ENCODE data around the gene FBLN2. TPM values are rescaled to one million over a fixed set of nuclear protein-coding genes. Genes with fewer than 3 reads are reported as not detected.

The FBLN2 gene
- total RNA-seq, 1 donor from 2014 or later: 9.4 TPM

GRCh38 chr3:13648060-13649001 is 99.4 kb downstream of the FBLN2 start:
- DNase-seq (ENCODE audit: low read depth): peak; percentile 46

DNA sequence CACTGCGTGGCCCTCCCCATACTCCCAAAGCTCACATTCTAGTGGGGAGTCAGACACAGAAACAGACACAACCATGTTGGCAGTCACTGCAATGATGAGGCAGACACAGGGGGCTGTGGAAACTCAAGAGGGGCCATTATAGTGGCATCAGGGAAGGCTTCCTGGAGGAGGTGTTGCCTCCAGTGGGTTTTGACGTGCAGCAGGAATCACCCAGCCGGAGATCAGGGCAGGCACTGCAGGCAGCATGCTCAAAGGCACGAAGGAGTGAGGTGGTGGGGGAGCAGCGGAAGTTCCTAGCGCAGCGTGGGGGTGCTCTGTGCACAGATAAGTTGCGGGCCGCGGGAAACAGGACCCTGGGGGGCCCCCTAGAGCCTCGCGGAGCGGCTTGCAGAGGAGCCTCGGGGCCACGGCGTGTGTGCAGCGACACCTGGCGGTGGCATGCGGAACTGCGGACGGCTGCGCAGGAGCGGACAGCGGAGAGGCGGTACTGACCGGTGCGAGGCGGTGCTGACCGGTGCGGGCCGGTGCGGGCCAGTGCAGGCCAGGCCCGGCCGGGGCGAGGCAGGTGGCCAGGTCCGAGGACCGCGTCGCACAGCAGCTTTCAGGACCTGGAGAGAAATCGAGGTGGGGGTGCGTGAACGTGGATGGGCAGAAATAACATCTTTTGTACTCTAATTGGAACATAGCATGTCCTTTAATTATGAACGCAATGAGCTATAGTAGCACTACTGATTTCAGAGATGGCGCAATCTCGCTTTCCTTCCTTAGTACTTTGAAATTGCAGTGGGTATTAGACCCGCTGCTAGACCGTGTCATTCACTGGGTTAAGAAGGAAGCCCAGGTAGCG is 101.5 kb downstream of the FBLN2 start:
- DNase-seq (ENCODE audit: low read depth): peak; percentile 21

GRCh38 chr3:13651057-13651400 is 102.1 kb downstream of the FBLN2 start:
- DNase-seq (ENCODE audit: low read depth): no peak

GRCh38 chr3:13651775-13652428 is 103.0 kb downstream of the FBLN2 start:
- no peak for DNase-seq (ENCODE audit: low read depth)

DNA sequence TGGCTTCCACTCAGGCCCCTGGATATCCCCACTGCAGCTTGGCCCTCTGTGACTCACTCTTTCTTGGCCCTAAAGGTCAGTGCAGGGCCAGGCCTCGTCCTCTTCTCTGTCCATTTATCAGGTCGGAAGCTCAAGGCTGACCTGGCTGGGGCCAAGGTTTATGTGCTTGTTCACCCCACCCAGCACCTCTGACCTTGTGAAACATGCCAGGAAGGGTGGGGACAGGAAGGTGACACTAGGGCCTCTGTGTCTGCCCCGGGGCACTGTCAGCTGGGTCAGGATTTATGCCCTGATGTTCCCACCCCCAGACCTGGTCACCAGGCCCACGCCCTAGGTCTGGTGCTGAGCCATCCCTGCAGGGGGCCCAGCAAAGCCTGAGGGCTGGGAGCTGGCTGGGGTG is 103.8 kb downstream of the FBLN2 start:
- DNase-seq (ENCODE audit: low read depth): no peak

GRCh38 chr3:13653631-13654279 is 104.8 kb downstream of the FBLN2 start:
- no peak for DNase-seq (ENCODE audit: low read depth)

GRCh38 chr3:13654330-13655060 is 105.6 kb downstream of the FBLN2 start:
- no peak for DNase-seq (ENCODE audit: low read depth)

DNA sequence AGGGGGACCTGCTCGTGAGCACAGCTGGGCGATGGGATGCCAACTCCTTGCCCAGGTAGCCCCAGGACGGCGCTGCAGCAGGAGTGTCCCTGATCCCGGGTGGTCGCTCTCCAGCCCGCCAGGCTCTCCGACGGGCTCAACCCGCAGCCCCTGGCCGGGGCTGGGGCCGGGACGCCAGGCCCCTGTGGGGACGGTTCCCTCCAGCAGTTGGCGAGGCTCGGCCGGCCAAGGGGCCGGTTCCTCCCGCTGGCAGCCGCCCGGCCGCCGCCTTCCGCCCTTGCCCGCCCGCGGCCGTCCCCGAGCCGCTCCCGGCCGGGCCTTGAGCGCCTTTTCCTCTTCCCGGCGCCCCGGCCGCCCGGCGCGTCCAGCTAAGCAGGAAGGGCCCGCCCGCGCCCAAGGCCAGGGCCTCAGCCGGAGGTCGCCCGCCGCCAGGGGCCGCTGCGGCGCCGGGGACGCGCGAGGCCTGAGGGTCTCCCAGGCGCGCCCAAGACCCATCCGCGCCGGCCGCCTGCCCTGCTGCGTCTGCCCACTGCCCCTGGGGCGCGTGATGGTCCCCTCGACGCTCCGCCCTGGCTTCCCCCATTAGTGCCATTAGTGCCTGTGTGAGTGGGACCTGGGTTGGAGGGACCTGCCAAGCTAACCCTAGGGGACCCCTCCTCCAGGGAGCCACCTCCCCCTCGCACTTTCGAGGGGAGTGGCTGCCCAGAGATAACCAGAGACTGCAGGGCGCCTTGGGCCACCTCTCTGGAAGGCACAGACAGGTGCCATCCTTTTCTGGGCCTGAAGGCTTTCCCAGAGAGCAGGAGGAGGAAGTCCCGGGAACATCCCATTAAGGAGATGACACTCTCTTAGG is 106.4 kb downstream of the FBLN2 start:
- no peak for DNase-seq (ENCODE audit: low read depth)

DNA sequence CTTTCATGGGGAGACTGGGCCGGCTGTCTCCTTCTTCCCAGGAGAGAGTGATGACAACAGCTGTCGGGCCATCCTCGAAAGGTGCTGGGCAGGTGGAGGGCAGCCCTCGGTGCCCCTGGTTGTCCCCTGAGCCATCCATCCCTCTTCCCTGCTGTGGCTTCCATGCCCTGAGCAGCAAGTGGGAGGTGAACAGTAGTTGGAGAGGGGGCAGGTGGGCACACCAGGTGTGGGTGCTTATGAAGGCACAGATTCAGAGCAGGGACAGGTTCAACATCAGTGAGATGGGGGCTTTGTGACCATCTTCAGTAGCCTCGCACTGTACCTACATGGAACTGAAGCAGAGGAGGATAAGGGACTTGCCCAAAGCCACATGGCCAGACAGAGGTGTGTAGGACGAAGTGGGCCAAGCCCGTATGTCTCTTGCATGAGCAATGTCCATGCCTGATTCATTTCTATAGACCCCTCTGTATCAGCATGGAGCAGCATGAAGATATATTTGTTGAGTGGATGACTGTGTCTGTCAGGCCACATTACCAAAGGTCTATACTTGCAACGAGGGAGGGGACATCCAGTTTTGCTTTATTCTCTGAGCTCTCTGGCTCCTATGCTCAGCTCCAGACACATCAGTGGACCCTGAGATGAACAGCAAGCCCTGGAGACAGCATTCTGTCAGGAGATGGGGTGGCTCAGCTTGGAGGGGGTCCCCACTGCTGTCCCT is 107.8 kb downstream of the FBLN2 start:
- no peak for DNase-seq (ENCODE audit: low read depth)

DNA sequence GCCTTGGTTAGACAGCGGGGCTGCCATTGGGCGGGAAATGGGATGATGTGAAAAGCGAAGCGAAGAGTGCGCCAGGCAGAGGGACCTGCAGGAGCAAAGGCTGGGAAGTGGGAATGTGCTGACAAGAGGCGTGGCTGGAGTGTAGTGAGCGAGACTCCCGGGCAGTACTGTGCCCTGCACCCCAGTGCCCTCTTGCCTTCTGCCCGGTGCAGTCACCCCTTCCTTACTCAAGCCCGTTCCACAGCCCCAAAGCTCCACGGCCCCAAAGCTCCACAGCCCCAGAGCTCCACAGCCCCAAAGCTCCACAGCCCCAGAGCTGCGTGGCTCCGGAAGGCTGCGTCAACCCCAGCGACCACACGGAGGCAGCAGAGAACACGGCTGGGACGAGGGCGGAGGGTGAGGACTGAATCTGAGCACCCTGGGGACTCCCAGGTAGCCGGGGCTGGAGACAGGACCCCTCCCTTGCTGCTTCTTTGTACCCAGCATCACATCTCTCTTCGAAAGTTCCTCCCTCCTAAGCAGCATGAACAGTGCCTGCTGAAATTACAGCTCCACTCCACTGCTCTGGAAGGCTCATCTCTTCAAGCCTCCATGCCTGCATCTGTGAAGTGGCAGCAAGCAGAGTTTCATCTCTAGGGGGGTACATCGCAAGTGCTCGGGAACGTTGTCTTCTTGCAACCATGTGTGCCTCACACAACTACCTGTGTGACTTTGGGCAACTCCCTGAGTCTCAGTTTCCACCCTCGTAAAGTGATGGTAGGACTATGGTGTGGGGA is 108.9 kb downstream of the FBLN2 start:
- DNase-seq (ENCODE audit: low read depth): no peak

DNA sequence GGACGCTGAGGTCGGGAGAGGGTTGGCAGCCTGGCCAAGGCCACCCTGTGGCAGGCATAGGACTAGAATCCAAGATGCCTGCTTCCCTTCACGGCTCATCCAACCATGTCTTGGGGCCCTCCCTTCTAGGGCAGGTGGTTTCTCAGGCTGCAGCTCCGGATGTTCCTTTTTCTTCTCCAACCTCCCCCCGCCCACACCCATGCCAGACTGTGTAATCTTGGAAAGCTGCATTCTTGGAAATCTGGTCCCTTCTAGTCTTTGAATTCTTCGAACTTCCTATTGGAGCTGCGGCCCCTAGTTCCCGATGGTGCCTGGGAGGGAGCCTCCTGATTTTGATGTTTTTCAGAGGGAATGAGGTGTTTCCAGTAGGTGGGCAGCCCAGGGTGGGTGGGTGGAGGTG is 109.8 kb downstream of the FBLN2 start:
- no peak for DNase-seq (ENCODE audit: low read depth)

- no peak for DNase-seq (ENCODE audit: low read depth)
Measured at GRCh38 chr3:13659221-13659969, 110.5 kb downstream of the FBLN2 start.

DNA sequence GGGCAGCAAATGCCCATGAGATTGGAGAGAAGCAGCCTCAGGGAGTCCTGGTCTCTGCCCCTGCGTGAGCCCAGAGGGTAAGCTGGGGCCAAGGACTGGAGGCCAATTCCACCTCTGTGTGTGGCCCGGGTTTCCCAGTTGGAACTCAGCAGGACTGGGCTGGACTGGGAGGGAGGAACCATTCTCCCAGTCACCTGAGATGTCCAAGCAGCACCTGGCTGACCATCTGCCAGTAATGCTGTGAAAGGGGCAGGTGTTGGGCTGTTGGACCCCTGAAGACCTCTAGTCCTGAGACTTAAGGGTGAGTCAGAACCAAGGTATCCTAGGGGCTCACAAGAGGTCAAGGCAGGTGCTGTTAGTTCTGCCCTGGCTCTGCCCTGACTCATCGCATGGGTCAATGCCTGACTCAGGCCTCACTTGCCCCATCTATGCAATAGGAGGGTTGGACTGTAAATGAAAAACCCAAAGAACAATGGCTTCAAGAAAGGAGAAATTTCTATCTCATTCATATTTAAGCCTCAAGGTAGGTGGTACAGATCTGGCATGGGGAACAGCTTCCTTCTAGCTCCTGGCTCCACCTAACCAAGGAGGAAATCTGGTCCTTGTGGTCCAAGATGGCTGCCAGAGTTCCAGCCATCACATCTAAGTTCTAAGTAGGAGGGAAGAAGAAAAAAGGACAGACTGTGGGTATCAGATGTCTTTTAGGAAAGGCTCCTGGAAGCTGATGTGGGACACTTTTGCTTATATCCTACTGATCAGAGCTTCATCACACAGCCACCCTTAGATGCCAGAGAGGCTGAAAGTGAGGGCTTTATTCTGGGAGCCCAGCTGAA is 111.3 kb downstream of the FBLN2 start:
- peak; percentile 56 for DNase-seq (ENCODE audit: low read depth)

- DNase-seq (ENCODE audit: low read depth): no peak
Measured at GRCh38 chr3:13661121-13661520, 112.2 kb downstream of the FBLN2 start.

DNA sequence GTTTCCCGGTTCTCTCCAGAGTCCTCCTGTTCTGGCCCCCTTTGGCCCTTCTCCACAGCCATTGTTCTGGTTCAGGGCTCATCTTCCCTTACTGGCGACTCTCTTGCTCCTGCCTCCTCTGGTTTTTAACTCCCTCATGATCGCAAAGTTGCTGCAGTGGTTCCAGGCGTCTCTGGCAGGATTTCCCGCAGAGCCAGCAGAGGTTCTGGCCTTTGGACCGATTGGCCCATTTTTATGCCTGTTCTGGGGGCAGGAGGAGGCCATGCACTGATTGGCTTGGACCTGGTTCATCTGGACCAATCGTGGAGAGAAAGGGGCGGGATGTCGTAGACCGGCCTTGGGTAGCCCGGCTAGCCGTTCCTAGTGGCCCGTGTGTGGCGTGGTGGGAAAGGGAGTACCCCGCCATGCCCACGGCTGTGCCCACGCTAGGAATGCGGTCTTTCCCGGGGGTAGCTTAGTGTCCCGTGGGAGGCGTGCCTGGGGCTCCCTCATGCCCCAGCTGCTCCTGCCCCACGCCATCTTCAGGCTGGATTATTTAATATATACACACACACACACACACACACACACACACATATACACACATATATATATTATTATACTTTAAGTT is 113.4 kb downstream of the FBLN2 start:
- no peak for DNase-seq (ENCODE audit: low read depth)

- DNase-seq (ENCODE audit: low read depth): no peak
Measured at GRCh38 chr3:13663781-13664535, 115.0 kb downstream of the FBLN2 start.

All from renal cortical epithelial cell (primary cell).